Trophoblast cell (in vitro differentiated cells and primary cell): ENCODE measurements around the gene OR13C5.

Experiments used
- DNase-seq, 2 donors: peaks; one replicate each; pipeline ENCODE4 v3.0.0-alpha.2; 2016
- H2AFZ ChIP-seq: 2 replicates; pipeline ENCODE4 v1.6.1; 2013; ENCODE audit warnings: low read length, moderate library complexity, mild to moderate bottlenecking; ENCODE audit not compliant: insufficient read depth, poor library complexity
- H2AK5ac ChIP-seq: 2 replicates; pipeline ENCODE4 v1.6.1; 2013; ENCODE audit warnings: mild to moderate bottlenecking, low read length
- H2BK120ac ChIP-seq: 2 replicates; pipeline ENCODE4 v1.6.1; 2013; ENCODE audit warnings: low read length, mild to moderate bottlenecking, moderate library complexity; ENCODE audit not compliant: insufficient read depth, poor library complexity
- H2BK12ac ChIP-seq: 2 replicates; pipeline ENCODE4 v1.6.1; 2013; ENCODE audit warnings: mild to moderate bottlenecking, low read length, moderate library complexity
- H2BK5ac ChIP-seq: 2 replicates; pipeline ENCODE4 v1.6.1; 2013; ENCODE audit warnings: low read length, low read depth, moderate library complexity, mild to moderate bottlenecking; ENCODE audit not compliant: poor library complexity
- H3K14ac ChIP-seq: 2 replicates; pipeline ENCODE4 v1.6.1; 2013; ENCODE audit warnings: mild to moderate bottlenecking, low read length
- H3K18ac ChIP-seq: 2 replicates; pipeline ENCODE4 v1.6.1; 2013; ENCODE audit warnings: mild to moderate bottlenecking, low read length
- H3K23ac ChIP-seq: 2 replicates; pipeline ENCODE4 v1.6.1; 2013; ENCODE audit warnings: low read length
- H3K27ac ChIP-seq: 2 replicates; pipeline ENCODE4 v1.5.1; 2013; ENCODE audit warnings: low read depth, mild to moderate bottlenecking, inconsistent platforms, low read length, moderate library complexity
- H3K27me3 ChIP-seq: 2 replicates; pipeline ENCODE4 v1.6.1; 2013; ENCODE audit warnings: inconsistent platforms, mild to moderate bottlenecking, low read length, moderate library complexity; ENCODE audit not compliant: insufficient read depth
- H3K36me3 ChIP-seq, 2 experiments: 1 replicate in 1 of 2; 2 replicates in 1 of 2; pipeline ENCODE4 v1.6.1; 2013; ENCODE audit warnings: low read length in 2 of 2, mild to moderate bottlenecking in 2 of 2, moderate library complexity in 1 of 2; ENCODE audit not compliant: insufficient read depth in 2 of 2, control insufficient read depth in 1 of 2
- H3K4ac ChIP-seq: 2 replicates; pipeline ENCODE4 v1.6.1; 2013; ENCODE audit warnings: low read depth, mild to moderate bottlenecking, low read length, moderate library complexity
- H3K4me1 ChIP-seq, 2 experiments: 1 replicate in 1 of 2; 2 replicates in 1 of 2; pipeline ENCODE4 v1.6.1; 2013; ENCODE audit warnings: low read length in 2 of 2, mild to moderate bottlenecking in 2 of 2, moderate library complexity in 1 of 2; ENCODE audit not compliant: insufficient read depth in 2 of 2, control insufficient read depth in 1 of 2
- H3K4me2 ChIP-seq: 2 replicates; pipeline ENCODE4 v1.6.1; 2013; ENCODE audit warnings: inconsistent platforms, mild to moderate bottlenecking, low read length, moderate library complexity
- H3K4me3 ChIP-seq: 2 replicates; pipeline ENCODE4 v1.5.1; 2013; ENCODE audit warnings: mild to moderate bottlenecking, low read depth, low read length, inconsistent platforms
- H3K79me1 ChIP-seq: one replicate; pipeline ENCODE4 v1.6.1; 2013; ENCODE audit warnings: low read length
- H3K79me2 ChIP-seq: 2 replicates; pipeline ENCODE4 v1.6.1; 2013; ENCODE audit warnings: low read length, mild to moderate bottlenecking; ENCODE audit not compliant: control insufficient read depth, insufficient read depth, poor library complexity
- H3K9ac ChIP-seq: 2 replicates; pipeline ENCODE4 v1.6.1; 2013; ENCODE audit warnings: mild to moderate bottlenecking, low read length
- H3K9me3 ChIP-seq: 2 replicates; pipeline ENCODE4 v1.6.1; 2013; ENCODE audit warnings: low read depth, mild to moderate bottlenecking, control low read depth, inconsistent platforms, low read length; ENCODE audit not compliant: insufficient read depth
- H4K12ac ChIP-seq: 2 replicates; pipeline ENCODE4 v1.6.1; 2013; ENCODE audit warnings: low read depth, mild to moderate bottlenecking, low read length, moderate library complexity
- H4K8ac ChIP-seq: 2 replicates; pipeline ENCODE4 v1.6.1; 2013; ENCODE audit warnings: low read depth, mild to moderate bottlenecking, low read length, moderate library complexity
- H4K91ac ChIP-seq: one replicate; pipeline ENCODE4 v1.6.1; 2013; ENCODE audit warnings: low read depth, mild to moderate bottlenecking, low read length, moderate library complexity
- WGBS: extraction: QIAGEN DNeasy Blood & Tissue Kit; methylation state at CpG from one replicate; pipeline ENCODE4 v1.1.7; 2013; ENCODE audit warnings: missing lambda C conversion rate; ENCODE audit not compliant: insufficient read length, insufficient coverage; ENCODE audit errors: extremely low coverage; 5-methylcytosine and 5-hydroxymethylcytosine counted together

The OR13C5 gene

DNA sequence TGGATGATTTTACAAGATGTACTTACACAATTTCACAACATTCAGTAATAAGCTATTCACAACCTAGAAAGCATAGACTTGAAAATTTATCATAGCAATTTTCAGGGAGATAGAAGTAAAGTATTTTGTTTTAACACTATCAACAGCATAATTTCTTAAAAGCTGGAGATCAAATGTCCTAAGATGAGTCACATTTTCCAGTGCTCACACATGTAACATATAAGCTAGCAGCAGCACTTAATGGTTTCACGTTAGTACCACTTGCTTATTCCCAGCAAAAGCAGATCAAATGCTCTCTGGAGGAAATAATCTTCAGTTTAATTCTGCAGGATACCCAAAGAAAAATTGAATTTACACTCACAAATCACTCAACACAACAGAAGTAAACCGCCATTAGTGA is 23.8 kb downstream of the OR13C5 start:
- H3K79me1 ChIP-seq: no peaks in the 10 kb centered on the region
- H3K23ac ChIP-seq: no peak overlapping the region
- no peak overlapping the region for H2BK120ac ChIP-seq
- H2AK5ac ChIP-seq: no peak overlapping the region
- no peak overlapping the region for H4K8ac ChIP-seq
- H3K27me3 ChIP-seq: no peaks in the 10 kb centered on the region
- H3K4me3 ChIP-seq: no peak overlapping the region
- H3K18ac ChIP-seq: no peak overlapping the region
- H2AFZ ChIP-seq: no peak overlapping the region
- no peak overlapping the region for H3K14ac ChIP-seq
- H3K9ac ChIP-seq: no peak overlapping the region
- no peak overlapping the region for H3K4me2 ChIP-seq
- H3K4me1 ChIP-seq: no peaks in the 10 kb centered on the region
- no peak for DNase-seq
- no peak overlapping the region for H3K4ac ChIP-seq
- no peak overlapping the region for H4K91ac ChIP-seq
- H4K12ac ChIP-seq: no peak overlapping the region
- H2BK12ac ChIP-seq: no peak overlapping the region
- H3K79me2 ChIP-seq: no peaks in the 10 kb centered on the region
- H3K9me3 ChIP-seq: no peaks in the 10 kb centered on the region
- H2BK5ac ChIP-seq: no peak overlapping the region
- no CpG with 5 or more reads among the region's 2 CpGs for WGBS
- no peak overlapping the region for H3K27ac ChIP-seq
- no peaks in the 10 kb centered on the region for H3K36me3 ChIP-seq

GRCh38 chr9:104572612-104573011 is 26.6 kb downstream of the OR13C5 start:
- no peak overlapping the region for H3K4me3 ChIP-seq
- H2BK5ac ChIP-seq: no peak overlapping the region
- no peak overlapping the region for H2BK12ac ChIP-seq
- H3K4me1 ChIP-seq: no peaks in the 10 kb centered on the region
- H4K12ac ChIP-seq: no peak overlapping the region
- no peak overlapping the region for H3K27ac ChIP-seq
- DNase-seq: no peak
- H3K23ac ChIP-seq: no peak overlapping the region
- H2AK5ac ChIP-seq: no peak overlapping the region
- H3K36me3 ChIP-seq: no peaks in the 10 kb centered on the region
- no peak overlapping the region for H3K14ac ChIP-seq
- H3K4me2 ChIP-seq: no peak overlapping the region
- no peak overlapping the region for H3K9ac ChIP-seq
- no peak overlapping the region for H3K18ac ChIP-seq
- no peaks in the 10 kb centered on the region for H3K79me1 ChIP-seq
- no peak overlapping the region for H2BK120ac ChIP-seq
- no peak overlapping the region for H4K91ac ChIP-seq
- H3K79me2 ChIP-seq: no peaks in the 10 kb centered on the region
- no peak overlapping the region for H3K4ac ChIP-seq
- no peaks in the 10 kb centered on the region for H3K27me3 ChIP-seq
- no peaks in the 10 kb centered on the region for H3K9me3 ChIP-seq
- no peak overlapping the region for H2AFZ ChIP-seq
- H4K8ac ChIP-seq: no peak overlapping the region
- WGBS: no CpG with 5 or more reads among the region's 1 CpG

- no peak within 1 kb of the TSS for H2AFZ ChIP-seq
- H4K12ac ChIP-seq: no peak within 1 kb of the TSS
- WGBS: no CpG with 5 or more reads among the region's 4 CpGs
- H3K23ac ChIP-seq: no peak within 1 kb of the TSS
- H3K14ac ChIP-seq: no peak within 1 kb of the TSS
- no peaks in the 10 kb centered on the region for H3K36me3 ChIP-seq
- H4K91ac ChIP-seq: no peak within 1 kb of the TSS
- no peaks in the 10 kb centered on the region for H3K79me2 ChIP-seq
- H4K8ac ChIP-seq: no peak within 1 kb of the TSS
- H3K4ac ChIP-seq: no peak within 1 kb of the TSS
- no peaks in the 10 kb centered on the region for H3K9me3 ChIP-seq
- no peak within 1 kb of the TSS for H2BK5ac ChIP-seq
- no peak within 1 kb of the TSS for H2AK5ac ChIP-seq
- no peak within 1 kb of the TSS for H3K4me2 ChIP-seq
- no peak within 1 kb of the TSS for H3K18ac ChIP-seq
- H3K79me1 ChIP-seq: no peaks in the 10 kb centered on the region
- no peak within 1 kb of the TSS for H3K4me3 ChIP-seq
- no peak within 1 kb of the TSS for H2BK120ac ChIP-seq
- no peak within 1 kb of the TSS for H3K9ac ChIP-seq
- no peak for DNase-seq
- no peak within 1 kb of the TSS for H3K27ac ChIP-seq
- H2BK12ac ChIP-seq: no peak within 1 kb of the TSS
- no peaks in the 10 kb centered on the region for H3K27me3 ChIP-seq
- no peaks in the 10 kb centered on the region for H3K4me1 ChIP-seq
Observed at GRCh38 chr9:104568868-104569267, 30.3 kb downstream of the OR13C5 start, which contains the start of gene OR13C8. Gene OR13C8, plus strand, starts transcription at chr9:104569168. Its CDS starts 0 bp downstream, at chr9:104569168.

GRCh38 chr9:104564358-104564757 is 34.9 kb downstream of the OR13C5 start:
- Histone ChIP-seq H3K14ac (no peak overlapping the region), H3K4ac (no peak overlapping the region), H2BK12ac (no peak overlapping the region), H3K18ac (no peak overlapping the region), H3K4me2 (no peak overlapping the region), H3K27me3 (no peaks in the 10 kb centered on the region), H4K8ac (no peak overlapping the region), H3K4me1 (no peaks in the 10 kb centered on the region), H3K9me3 (no peaks in the 10 kb centered on the region), H3K36me3 (no peaks in the 10 kb centered on the region), H2AFZ (no peak overlapping the region), H4K12ac (no peak overlapping the region), H3K4me3 (no peak overlapping the region), H4K91ac (no peak overlapping the region), H3K23ac (no peak overlapping the region), H3K27ac (no peak overlapping the region), H2AK5ac (no peak overlapping the region), H2BK120ac (no peak overlapping the region), H3K79me2 (no peaks in the 10 kb centered on the region), H2BK5ac (no peak overlapping the region), H3K79me1 (no peaks in the 10 kb centered on the region), H3K9ac (no peak overlapping the region)
- DNase-seq: no peak
- WGBS: no CpG with 5 or more reads among the region's 1 CpG
